Esophagus muscularis mucosa (tissue), 3 donors: ENCODE results near the gene SMYD2.

Experiments used
- CTCF ChIP-seq, 3 experiments: fragments of 200-600 bp in 2 of 3; fragments of 450-650 bp in 1 of 3; sonication (generic) in 2 of 3; IDR thresholded peaks; one replicate each; pipeline ENCODE4 v1.5.1; 2017 to 2019; ENCODE audit warnings: antibody characterized with exemption in 3 of 3, mild to moderate bottlenecking in 2 of 3, moderate library complexity in 1 of 3
- POLR2A ChIP-seq: fragments of 450-650 bp; IDR thresholded peaks from one replicate; pipeline ENCODE4 v1.6.1; 2017; ENCODE audit warnings: antibody characterized with exemption, moderate library complexity, mild to moderate bottlenecking, low read depth

DNA sequence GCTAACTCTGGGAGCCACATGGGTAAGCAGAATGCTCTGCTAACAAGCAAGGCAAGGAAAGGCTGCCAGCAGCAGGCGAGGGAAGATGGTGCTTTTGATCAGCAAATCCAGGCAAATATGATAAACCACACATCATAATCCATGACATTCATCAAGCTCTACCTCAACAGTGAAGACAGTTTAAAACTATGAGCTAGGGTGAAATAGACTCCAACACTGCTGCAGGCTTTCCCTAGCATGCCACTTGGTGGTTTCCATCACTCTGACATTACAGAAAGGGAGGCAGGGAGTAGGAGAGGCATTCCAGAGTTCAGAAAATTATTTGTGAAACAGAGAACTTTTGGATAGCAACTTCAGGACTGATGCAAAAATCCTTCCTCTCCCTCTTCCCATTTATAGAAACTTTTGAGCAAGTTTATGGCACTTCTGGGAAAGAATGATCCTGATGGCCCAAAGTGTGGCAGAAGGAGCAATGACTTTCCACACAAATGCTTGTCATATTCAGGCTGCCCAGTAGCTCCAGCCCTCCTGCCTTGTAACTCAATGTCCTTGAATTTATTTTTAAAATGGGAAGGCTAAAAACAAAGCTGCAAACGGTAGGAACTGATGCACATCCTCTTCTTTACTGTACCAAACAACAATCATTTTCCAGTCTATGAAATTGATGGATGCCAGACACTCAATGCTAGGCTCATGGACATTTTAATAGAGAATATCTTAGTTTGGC lies 70.8 kb downstream of the SMYD2 start:
- TF ChIP-seq CTCF (IDR thresholded peaks at IDR 0.05) (no peak), POLR2A (no peak)
